ENCODE results near the gene SLC9A9. TPM values are rescaled to one million over a fixed set of nuclear protein-coding genes. Genes with fewer than 3 reads are reported as not detected.

The SLC9A9 gene
- total and polyA plus RNA-seq, 7 experiments from 2014 or later, result 9.3 to 23.1 (median 16.6) TPM

GRCh38 chr3:143535994-143536784 is 312.1 kb downstream of the SLC9A9 start:
- no peaks in the 10 kb centered on the region for H3K9me3 ChIP-seq (ENCODE audit: control insufficient read depth in 2 of 3, low read length in 3 of 3)
- no peak for DNase-seq
- H3K27ac ChIP-seq (ENCODE audit: low read depth, low read length), result no peak overlapping the region
- no peak for ATAC-seq
- H3K4me1 ChIP-seq (ENCODE audit: control insufficient read depth in 2 of 2, insufficient read depth in 2 of 2, low read length in 2 of 2), result no peaks in the 10 kb centered on the region
- no peaks in the 10 kb centered on the region for H3K36me3 ChIP-seq (ENCODE audit: control insufficient read depth in 2 of 3, insufficient read depth in 3 of 3, low read length in 3 of 3)
- peaks cover 0 to 9% (median 0%) of the 10 kb centered on the region in 5 donors for H3K36me3 Mint-ChIP-seq
- intact Hi-C loops (cut with micrococcal nuclease), result no loop called here
- POLR2A ChIA-PET, result no interaction called here
- CTCF ChIA-PET, result no interaction called here
- no peaks in the 10 kb centered on the region for H3K27me3 Mint-ChIP-seq
- H3K4me3 Mint-ChIP-seq, result no peak overlapping the region
- H3K9me3 Mint-ChIP-seq, result no peaks in the 10 kb centered on the region
- peak overlapping the region in 1 of 9 donors; percentile 60 for H3K27ac Mint-ChIP-seq
- no peak overlapping the region for H3K4me3 ChIP-seq (ENCODE audit: low read length)
- H3K4me1 Mint-ChIP-seq, result peaks cover 0 to 12% (median 0%) of the 10 kb centered on the region in 7 donors
- no peaks in the 10 kb centered on the region for H3K27me3 ChIP-seq (ENCODE audit: control insufficient read depth in 2 of 2, insufficient read depth in 2 of 2, low read length in 2 of 2)

- ATAC-seq (no peak), DNase-seq (no peak)
- peak overlapping the region in 1 of 9 donors; percentile 37 for H3K27ac Mint-ChIP-seq
- intact Hi-C loops (cut with micrococcal nuclease), result no loop called here
- no peaks in the 10 kb centered on the region for H3K36me3 ChIP-seq (ENCODE audit: control insufficient read depth in 2 of 3, insufficient read depth in 3 of 3, low read length in 3 of 3)
- H3K9me3 ChIP-seq (ENCODE audit: control insufficient read depth in 2 of 3, low read length in 3 of 3), result no peaks in the 10 kb centered on the region
- POLR2A ChIA-PET, result no interaction called here
- no peak overlapping the region for H3K4me3 Mint-ChIP-seq
- no peak overlapping the region for H3K27ac ChIP-seq (ENCODE audit: low read depth, low read length)
- no peaks in the 10 kb centered on the region for H3K27me3 Mint-ChIP-seq
- H3K27me3 ChIP-seq (ENCODE audit: control insufficient read depth in 2 of 2, insufficient read depth in 2 of 2, low read length in 2 of 2), result no peaks in the 10 kb centered on the region
- H3K4me3 ChIP-seq (ENCODE audit: low read length), result no peak overlapping the region
- CTCF ChIA-PET, result interaction anchor here (0.6 to 1.1 kb wide), 2 partner anchors 9 to 11 kb away, joined by 4 read pairs; no protein-coding TSS in a partner anchor
- H3K4me1 ChIP-seq (ENCODE audit: control insufficient read depth in 2 of 2, insufficient read depth in 2 of 2, low read length in 2 of 2), result peaks cover 0 to 4% of the 10 kb centered on the region in 2 donors
- no peaks in the 10 kb centered on the region for H3K9me3 Mint-ChIP-seq
- H3K36me3 Mint-ChIP-seq, result peaks cover 0 to 20% (median 4%) of the 10 kb centered on the region in 5 donors
- peaks cover 6 to 24% (median 18%) of the 10 kb centered on the region in 7 donors for H3K4me1 Mint-ChIP-seq
Measured at GRCh38 chr3:143533391-143533790, 314.9 kb downstream of the SLC9A9 start.

- peaks cover 0 to 3% (median 0%) of the 10 kb centered on the region in 11 donors for H3K9me3 Mint-ChIP-seq
- Histone ChIP-seq H3K4me3 (ENCODE audit: low read length) (no peak overlapping the region), H3K9me3 (ENCODE audit: control insufficient read depth in 2 of 3, low read length in 3 of 3) (no peaks in the 10 kb centered on the region), H3K4me1 (ENCODE audit: control insufficient read depth in 2 of 2, insufficient read depth in 2 of 2, low read length in 2 of 2) (peaks cover 0 to 4% of the 10 kb centered on the region in 2 donors), H3K27ac (ENCODE audit: low read depth, low read length) (no peak overlapping the region), H3K27me3 (ENCODE audit: control insufficient read depth in 2 of 2, insufficient read depth in 2 of 2, low read length in 2 of 2) (no peaks in the 10 kb centered on the region), H3K36me3 (ENCODE audit: control insufficient read depth in 2 of 3, insufficient read depth in 3 of 3, low read length in 3 of 3) (no peaks in the 10 kb centered on the region)
- ATAC-seq (no peak), DNase-seq (no peak)
- no peaks in the 10 kb centered on the region for H3K27me3 Mint-ChIP-seq
- peaks cover 8 to 24% (median 18%) of the 10 kb centered on the region in 7 donors for H3K4me1 Mint-ChIP-seq
- H3K36me3 Mint-ChIP-seq, result peaks cover 0 to 20% (median 4%) of the 10 kb centered on the region in 5 donors
- no peak overlapping the region for H3K27ac Mint-ChIP-seq
- no peak overlapping the region for H3K4me3 Mint-ChIP-seq
- ChIA-PET POLR2A (no interaction called here), CTCF (no interaction called here)
- intact Hi-C loops (cut with micrococcal nuclease), result no loop called here
Measured at GRCh38 chr3:143532091-143532490, 316.2 kb downstream of the SLC9A9 start.

- CTCF ChIA-PET, result interaction anchor here (0.6 kb wide), 1 partner anchor 996 kb away, joined by 3 read pairs; no protein-coding TSS in a partner anchor
Measured at GRCh38 chr3:143531101-143531500, 317.2 kb downstream of the SLC9A9 start.

GRCh38 chr3:143529798-143530197 is 318.5 kb downstream of the SLC9A9 start:
- peak overlapping the region in 4 of 9 donors; percentile 6 to 55 (median 26) for H3K27ac Mint-ChIP-seq
- DNase-seq, result no peak
- peaks cover 6 to 21% (median 13%) of the 10 kb centered on the region in 7 donors for H3K4me1 Mint-ChIP-seq
- H3K27me3 Mint-ChIP-seq, result no peaks in the 10 kb centered on the region
- H3K9me3 Mint-ChIP-seq, result peaks cover 0 to 3% (median 0%) of the 10 kb centered on the region in 11 donors
- H3K4me3 ChIP-seq (ENCODE audit: low read length), result no peak overlapping the region
- no peaks in the 10 kb centered on the region for H3K9me3 ChIP-seq (ENCODE audit: control insufficient read depth in 2 of 3, low read length in 3 of 3)
- ChIA-PET CTCF (no interaction called here), POLR2A (no interaction called here)
- peaks cover 3 to 26% (median 12%) of the 10 kb centered on the region in 5 donors for H3K36me3 Mint-ChIP-seq
- H3K27me3 ChIP-seq (ENCODE audit: control insufficient read depth in 2 of 2, insufficient read depth in 2 of 2, low read length in 2 of 2), result no peaks in the 10 kb centered on the region
- peaks cover 0 to 4% of the 10 kb centered on the region in 2 donors for H3K4me1 ChIP-seq (ENCODE audit: control insufficient read depth in 2 of 2, insufficient read depth in 2 of 2, low read length in 2 of 2)
- no peak overlapping the region for H3K4me3 Mint-ChIP-seq
- no peak overlapping the region for H3K27ac ChIP-seq (ENCODE audit: low read depth, low read length)
- ATAC-seq, result no peak
- H3K36me3 ChIP-seq (ENCODE audit: control insufficient read depth in 2 of 3, insufficient read depth in 3 of 3, low read length in 3 of 3), result no peaks in the 10 kb centered on the region
- intact Hi-C loops (cut with micrococcal nuclease), result loop anchor here in 1 of 2 donors (10.0 kb wide), 1 partner anchor 405 kb away; no protein-coding TSS in a partner anchor

More at GRCh38 chr3:143531101-143531500, 317.2 kb downstream of the SLC9A9 start:
- Mint-ChIP-seq H3K4me1 (peaks cover 9 to 21% (median 13%) of the 10 kb centered on the region in 7 donors), H3K4me3 (no peak overlapping the region), H3K9me3 (peaks cover 0 to 3% (median 0%) of the 10 kb centered on the region in 11 donors), H3K27me3 (no peaks in the 10 kb centered on the region), H3K27ac (peak overlapping the region in 1 of 9 donors; percentile 6), H3K36me3 (peaks cover 0 to 20% (median 4%) of the 10 kb centered on the region in 5 donors)
- POLR2A ChIA-PET, result no interaction called here
- no peak overlapping the region for H3K4me3 ChIP-seq (ENCODE audit: low read length)
- intact Hi-C loops (cut with micrococcal nuclease), result no loop called here
- no peak for ATAC-seq
- no peaks in the 10 kb centered on the region for H3K27me3 ChIP-seq (ENCODE audit: control insufficient read depth in 2 of 2, insufficient read depth in 2 of 2, low read length in 2 of 2)
- H3K4me1 ChIP-seq (ENCODE audit: control insufficient read depth in 2 of 2, insufficient read depth in 2 of 2, low read length in 2 of 2), result peaks cover 0 to 4% of the 10 kb centered on the region in 2 donors
- no peak overlapping the region for H3K27ac ChIP-seq (ENCODE audit: low read depth, low read length)
- H3K9me3 ChIP-seq (ENCODE audit: control insufficient read depth in 2 of 3, low read length in 3 of 3), result no peaks in the 10 kb centered on the region
- no peaks in the 10 kb centered on the region for H3K36me3 ChIP-seq (ENCODE audit: control insufficient read depth in 2 of 3, insufficient read depth in 3 of 3, low read length in 3 of 3)
- no peak for DNase-seq

- peaks cover 0 to 9% (median 1%) of the 10 kb centered on the region in 11 donors for H3K9me3 Mint-ChIP-seq
- H3K4me3 Mint-ChIP-seq, result peak overlapping the region in 7 of 10 donors; percentile 23 to 60 (median 45)
- peak overlapping the region in 8 of 9 donors; percentile 8 to 71 (median 52) for H3K27ac Mint-ChIP-seq
- Histone ChIP-seq H3K27me3 (ENCODE audit: control insufficient read depth in 2 of 2, insufficient read depth in 2 of 2, low read length in 2 of 2) (no peaks in the 10 kb centered on the region), H3K27ac (ENCODE audit: low read depth, low read length) (no peak overlapping the region), H3K4me1 (ENCODE audit: control insufficient read depth in 2 of 2, insufficient read depth in 2 of 2, low read length in 2 of 2) (peaks cover 0 to 4% of the 10 kb centered on the region in 2 donors), H3K4me3 (ENCODE audit: low read length) (no peak overlapping the region), H3K36me3 (ENCODE audit: control insufficient read depth in 2 of 3, insufficient read depth in 3 of 3, low read length in 3 of 3) (no peaks in the 10 kb centered on the region), H3K9me3 (ENCODE audit: control insufficient read depth in 2 of 3, low read length in 3 of 3) (no peaks in the 10 kb centered on the region)
- H3K4me1 Mint-ChIP-seq, result peaks cover 6 to 21% (median 13%) of the 10 kb centered on the region in 7 donors
- DNase-seq (peak in 7 of 9 donors; percentile 4 to 64 (median 37)), ATAC-seq (peak; percentile 92)
- H3K36me3 Mint-ChIP-seq, result peaks cover 3 to 28% (median 16%) of the 10 kb centered on the region in 5 donors
- H3K27me3 Mint-ChIP-seq, result no peaks in the 10 kb centered on the region
- intact Hi-C loops (cut with micrococcal nuclease), result loop anchor here in 1 of 2 donors (10.0 kb wide), 1 partner anchor 404 kb away; no protein-coding TSS in a partner anchor
- CTCF ChIA-PET, result no interaction called here
- POLR2A ChIA-PET, result no interaction called here
Measured at GRCh38 chr3:143529018-143529478, 319.2 kb downstream of the SLC9A9 start.
